ENCODE measurements around the gene FRZB. TPM values are rescaled to one million over a fixed set of nuclear protein-coding genes. Genes with fewer than 3 reads are reported as not detected.

Gene FRZB

GRCh38 chr2:182784058-182784706 is 82.3 kb downstream of the FRZB start:
- Histone ChIP-seq H3K36me3 (ENCODE audit: insufficient read depth, low read length) (no peaks in the 10 kb centered on the region), H3K9ac (ENCODE audit: low read depth, low read length) (no peak overlapping the region), H3K4me3 (ENCODE audit: low read length) (no peak overlapping the region), H3K4me2 (ENCODE audit: low read length) (no peak overlapping the region), H3K9me3 (replicated peaks; ENCODE audit: low read length) (no peaks in the 10 kb centered on the region), H3K27me3 (ENCODE audit: control insufficient read depth, insufficient read depth, low read length) (no peaks in the 10 kb centered on the region), H3K4me1 (ENCODE audit: control insufficient read depth, insufficient read depth, low read length) (no peaks in the 10 kb centered on the region)

Small RNAs within 50 kb of the gene (small RNA-seq; reads per million reads assigned to genes)
- gene RF00019 (not detected), gene RNU6-1122P (not detected)
